ENCODE results near the gene CEBPB. TPM values are rescaled to one million over a fixed set of nuclear protein-coding genes. Genes with fewer than 3 reads are reported as not detected.

CEBPB gene
- polyA plus RNA-seq, 1 donor (not counting 4 experiments of a cell fraction or from before 2014, with no cell fraction given) = 15.8 TPM

GRCh38 chr20:50231854-50232253, 41.2 kb downstream of the CEBPB start:
- no peak overlapping the region for H3K27ac ChIP-seq (ENCODE audit: control insufficient read depth, insufficient read depth, low read length)
- dilution Hi-C loops (cut with MboI; ENCODE audit: extremely low pct_ligation_motif_present, low sequenced_read_pairs) = no loop called here
- DNase-seq (ENCODE audit: low read depth, low spot score) (no peak), FAIRE-seq (no peak)
- no peaks in the 10 kb centered on the region for H3K9me3 ChIP-seq (ENCODE audit: control insufficient read depth, low read depth, low read length)
- H3K9me1 ChIP-seq (ENCODE audit: control insufficient read depth, extremely low read depth, insufficient read depth, low read length) = no peaks in the 10 kb centered on the region
- no peak overlapping the region for H2AFZ ChIP-seq (ENCODE audit: control insufficient read depth, low read length)
- no peaks in the 10 kb centered on the region for H3K79me2 ChIP-seq (ENCODE audit: control insufficient read depth, insufficient read depth, low read length)
- no peak overlapping the region for H3K9ac ChIP-seq (ENCODE audit: control insufficient read depth, extremely low read depth, insufficient read depth, low read length)
- no peaks in the 10 kb centered on the region for H3K36me3 ChIP-seq (ENCODE audit: control insufficient read depth in 2 of 2, extremely low read depth in 1 of 2, insufficient read depth in 2 of 2, low read length in 2 of 2)
- H3K27me3 ChIP-seq (ENCODE audit: control insufficient read depth, extremely low read depth, insufficient read depth, low read length) = no peaks in the 10 kb centered on the region
- TF ChIP-seq CTCF (optimal IDR thresholded peaks at IDR 0.05 in 1 of 3, IDR thresholded peaks at IDR 0.05 in 1 of 3, conservative IDR thresholded peaks at IDR 0.05 in 1 of 3; ENCODE audit: extremely low read depth in 1 of 3, insufficient read depth in 2 of 3, low read length in 3 of 3) = no peak
- no peak for TF ChIP-seq EZH2 (IDR thresholded peaks at IDR 0.05; ENCODE audit: low read length)
- no peaks in the 10 kb centered on the region for H4K20me1 ChIP-seq (ENCODE audit: control insufficient read depth, extremely low read depth, insufficient read depth, low read length)
- no peaks in the 10 kb centered on the region for H3K4me1 ChIP-seq (ENCODE audit: control insufficient read depth, extremely low read depth, insufficient read depth, low read length)
- no peak overlapping the region for H3K4me2 ChIP-seq (ENCODE audit: control insufficient read depth, extremely low read depth, insufficient read depth, low read depth, low read length)
- H3K4me3 ChIP-seq (ENCODE audit: control insufficient read depth in 2 of 3, extremely low read depth in 1 of 3, insufficient read depth in 2 of 3, low read depth in 1 of 3, low read length in 3 of 3) = no peak overlapping the region

GRCh38 chr20:50232651-50233324, 42.2 kb downstream of the CEBPB start:
- no peaks in the 10 kb centered on the region for H3K27me3 ChIP-seq (ENCODE audit: control insufficient read depth, extremely low read depth, insufficient read depth, low read length)
- H3K27ac ChIP-seq (ENCODE audit: control insufficient read depth, insufficient read depth, low read length) = no peak overlapping the region
- no peaks in the 10 kb centered on the region for H3K9me3 ChIP-seq (ENCODE audit: control insufficient read depth, low read depth, low read length)
- DNase-seq (ENCODE audit: low read depth, low spot score) = no peak
- no peak overlapping the region for H3K4me2 ChIP-seq (ENCODE audit: control insufficient read depth, extremely low read depth, insufficient read depth, low read depth, low read length)
- TF ChIP-seq EZH2 (IDR thresholded peaks at IDR 0.05; ENCODE audit: low read length) = no peak
- TF ChIP-seq CTCF (optimal IDR thresholded peaks at IDR 0.05 in 1 of 3, IDR thresholded peaks at IDR 0.05 in 1 of 3, conservative IDR thresholded peaks at IDR 0.05 in 1 of 3; ENCODE audit: extremely low read depth in 1 of 3, insufficient read depth in 2 of 3, low read length in 3 of 3) = no peak
- FAIRE-seq = no peak
- H3K36me3 ChIP-seq (ENCODE audit: control insufficient read depth in 2 of 2, extremely low read depth in 1 of 2, insufficient read depth in 2 of 2, low read length in 2 of 2) = no peaks in the 10 kb centered on the region
- no peak overlapping the region for H3K4me3 ChIP-seq (ENCODE audit: control insufficient read depth in 2 of 3, extremely low read depth in 1 of 3, insufficient read depth in 2 of 3, low read depth in 1 of 3, low read length in 3 of 3)
- H2AFZ ChIP-seq (ENCODE audit: control insufficient read depth, low read length) = no peak overlapping the region
- no peak overlapping the region for H3K9ac ChIP-seq (ENCODE audit: control insufficient read depth, extremely low read depth, insufficient read depth, low read length)
- H3K9me1 ChIP-seq (ENCODE audit: control insufficient read depth, extremely low read depth, insufficient read depth, low read length) = no peaks in the 10 kb centered on the region
- H3K4me1 ChIP-seq (ENCODE audit: control insufficient read depth, extremely low read depth, insufficient read depth, low read length) = no peaks in the 10 kb centered on the region
- no peaks in the 10 kb centered on the region for H4K20me1 ChIP-seq (ENCODE audit: control insufficient read depth, extremely low read depth, insufficient read depth, low read length)
- H3K79me2 ChIP-seq (ENCODE audit: control insufficient read depth, insufficient read depth, low read length) = no peaks in the 10 kb centered on the region
- dilution Hi-C loops (cut with MboI; ENCODE audit: extremely low pct_ligation_motif_present, low sequenced_read_pairs) = no loop called here
